Keratinocyte (primary cell): ENCODE results near the gene KIAA0825. TPM values are rescaled to one million over a fixed set of nuclear protein-coding genes. Genes with fewer than 3 reads are reported as not detected.

Source experiments
- DNase-seq: peaks from one replicate; pipeline ENCODE4 v3.0.0-alpha.2; 2011; ENCODE audit warnings: low read depth, missing footprints, low spot score
- FAIRE-seq: peaks from 2 replicates; lab custom pipeline; 2011; peaks lifted over from hg19 to GRCh38; lab: Jason Lieb, UNC
- H2AFZ ChIP-seq: 2 replicates; pipeline ENCODE4 v1.6.0; 2012; ENCODE audit warnings: low read length, control low read depth, inconsistent platforms; ENCODE audit not compliant: control insufficient read depth
- H3K27ac ChIP-seq: 2 replicates; pipeline ENCODE4 v1.5.1; 2011; ENCODE audit warnings: low read length; ENCODE audit not compliant: control insufficient read depth, insufficient read depth
- H3K27me3 ChIP-seq: 3 replicates; pipeline ENCODE4 v1.6.0; 2011; ENCODE audit warnings: low read length; ENCODE audit not compliant: control insufficient read depth, insufficient read depth; ENCODE audit errors: extremely low read depth
- H3K36me3 ChIP-seq, 2 experiments: 2 replicates in 1 of 2; 3 replicates in 1 of 2; pipeline ENCODE4 v1.5.1; 2011; ENCODE audit warnings: low read length in 2 of 2, mild to moderate bottlenecking in 1 of 2; ENCODE audit not compliant: control insufficient read depth in 2 of 2, insufficient read depth in 2 of 2; ENCODE audit errors: extremely low read depth in 1 of 2
- H3K4me1 ChIP-seq: 3 replicates; pipeline ENCODE4 v1.5.1; 2011; ENCODE audit warnings: low read length; ENCODE audit not compliant: control insufficient read depth, insufficient read depth; ENCODE audit errors: extremely low read depth
- H3K4me2 ChIP-seq: 3 replicates; pipeline ENCODE4 v1.6.0; 2011; ENCODE audit warnings: low read depth, low read length; ENCODE audit not compliant: control insufficient read depth, insufficient read depth; ENCODE audit errors: extremely low read depth
- H3K4me3 ChIP-seq, 3 experiments: fragments of 200-600 bp in 1 of 3; sonication (generic) in 1 of 3; 2 replicates in 2 of 3; 3 replicates in 1 of 3; pipeline ENCODE4 v1.5.1; 2011 to 2016; ENCODE audit warnings: low read length in 3 of 3, mild to moderate bottlenecking in 3 of 3, control low read depth in 2 of 3, inconsistent platforms in 1 of 3, low read depth in 1 of 3, mixed read lengths in 1 of 3, mixed run types in 1 of 3, moderate library complexity in 1 of 3; ENCODE audit not compliant: control insufficient read depth in 2 of 3, insufficient read depth in 2 of 3; ENCODE audit errors: extremely low read depth in 1 of 3
- H3K79me2 ChIP-seq: 2 replicates; pipeline ENCODE4 v1.6.0; 2012; ENCODE audit warnings: low read length; ENCODE audit not compliant: control insufficient read depth, insufficient read depth
- H3K9ac ChIP-seq: 3 replicates; pipeline ENCODE4 v1.6.0; 2011; ENCODE audit warnings: low read length; ENCODE audit not compliant: control insufficient read depth, insufficient read depth; ENCODE audit errors: extremely low read depth
- H3K9me1 ChIP-seq: 3 replicates; pipeline ENCODE4 v1.6.0; 2011; ENCODE audit warnings: low read length; ENCODE audit not compliant: control insufficient read depth, insufficient read depth; ENCODE audit errors: extremely low read depth
- H3K9me3 ChIP-seq: 2 replicates; pipeline ENCODE4 v1.5.1; 2012; ENCODE audit warnings: low read depth, low read length; ENCODE audit not compliant: control insufficient read depth
- H4K20me1 ChIP-seq: 3 replicates; pipeline ENCODE4 v1.6.0; 2011; ENCODE audit warnings: low read length; ENCODE audit not compliant: control insufficient read depth, insufficient read depth; ENCODE audit errors: extremely low read depth
- CTCF ChIP-seq, 3 experiments: IDR thresholded peaks in 1 of 3; conservative IDR thresholded peaks in 1 of 3; optimal IDR thresholded peaks in 1 of 3; 2 replicates in 2 of 3; 3 replicates in 1 of 3; pipeline versions ENCODE3 to v1.5.1; 2011; ENCODE audit warnings: low read length in 3 of 3, mild to moderate bottlenecking in 3 of 3, moderate library complexity in 2 of 3, control low read depth in 1 of 3, inconsistent platforms in 1 of 3; ENCODE audit not compliant: insufficient read depth in 2 of 3; ENCODE audit errors: extremely low read depth in 1 of 3
- EZH2 ChIP-seq: IDR thresholded peaks from one replicate; pipeline ENCODE4 v1.6.1; 2012; ENCODE audit warnings: inconsistent platforms, mild to moderate bottlenecking, low read length, moderate library complexity
- dilution Hi-C: fragments of 300-500 bp; cut with MboI; formaldehyde crosslinking; loops from one replicate; pipeline ENCODE4 v1.7.0; 2020; ENCODE audit warnings: low sequenced_read_pairs; ENCODE audit not compliant: extremely low pct_ligation_motif_present
- polyA plus RNA-seq, 5 experiments: library from polyadenylated mRNA; depleted of rRNA in 3 of 5; stranded (reverse) in 3 of 5; stranded (forward) in 1 of 5; unstranded in 1 of 5; fragments of >200 nt; gene quantifications; 1 replicate in 1 of 5; 2 replicates in 3 of 5; 3 replicates in 1 of 5; pipeline versions ENCODE4 v1.2.1 to v1.2.3, GENCODE V29; 2011 to 2012; ENCODE audit warnings: missing spikeins in 2 of 5, low read depth in 1 of 5, low replicate concordance in 1 of 5

Gene KIAA0825
- polyA plus RNA-seq, 1 donor (not counting 4 experiments of a cell fraction or from before 2014, with no cell fraction given): 1.2 TPM

- Histone ChIP-seq H3K9ac (no peak overlapping the region), H3K27me3 (no peaks in the 10 kb centered on the region), H2AFZ (no peak overlapping the region), H3K4me1 (no peaks in the 10 kb centered on the region), H4K20me1 (no peaks in the 10 kb centered on the region), H3K27ac (no peak overlapping the region), H3K4me2 (no peak overlapping the region), H3K4me3 (no peak overlapping the region), H3K9me3 (no peaks in the 10 kb centered on the region), H3K79me2 (no peaks in the 10 kb centered on the region), H3K36me3 (no peaks in the 10 kb centered on the region), H3K9me1 (no peaks in the 10 kb centered on the region)
- DNase-seq: no peak
- FAIRE-seq: no peak
- TF ChIP-seq EZH2 (no peak), CTCF (optimal IDR thresholded peaks at IDR 0.05 in 1 of 3, IDR thresholded peaks at IDR 0.05 in 1 of 3, conservative IDR thresholded peaks at IDR 0.05 in 1 of 3; ENCODE audit: extremely low read depth in 1 of 3, insufficient read depth in 2 of 3, low read length in 3 of 3) (no peak)
- dilution Hi-C loops: no loop called here
Observed at GRCh38 chr5:94263068-94263467, 355.3 kb downstream of the KIAA0825 start.

DNA sequence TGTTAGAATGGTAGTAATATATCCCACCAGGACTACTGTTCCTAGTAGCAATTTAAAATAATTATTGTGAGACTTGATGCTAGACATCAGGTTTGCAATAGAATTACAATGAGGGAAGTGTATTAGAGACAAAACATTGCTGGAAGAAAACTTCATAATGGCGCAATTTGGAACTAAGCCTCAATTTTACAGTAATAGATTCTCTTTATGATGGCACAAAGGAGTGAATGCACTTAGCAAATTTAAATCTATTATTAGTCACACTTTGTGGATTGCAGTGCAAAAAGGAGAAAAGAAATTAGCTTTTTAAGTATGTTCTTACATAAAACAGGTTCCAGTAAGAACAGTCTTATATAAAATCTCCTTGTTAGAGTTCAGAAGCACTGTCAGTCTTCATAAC, 358.3 kb downstream of the KIAA0825 start:
- FAIRE-seq: no peak

More for the DNA sequence above, 358.3 kb downstream of the KIAA0825 start:
- H3K4me1 ChIP-seq: no peaks in the 10 kb centered on the region
- dilution Hi-C loops: no loop called here
- no peak overlapping the region for H3K4me3 ChIP-seq
- no peak for DNase-seq
- H3K9ac ChIP-seq: no peak overlapping the region
- H3K27me3 ChIP-seq: no peaks in the 10 kb centered on the region
- no peak overlapping the region for H3K4me2 ChIP-seq
- TF ChIP-seq EZH2 (no peak), CTCF (optimal IDR thresholded peaks at IDR 0.05 in 1 of 3, IDR thresholded peaks at IDR 0.05 in 1 of 3, conservative IDR thresholded peaks at IDR 0.05 in 1 of 3; ENCODE audit: extremely low read depth in 1 of 3, insufficient read depth in 2 of 3, low read length in 3 of 3) (no peak)
- no peaks in the 10 kb centered on the region for H3K36me3 ChIP-seq
- no peaks in the 10 kb centered on the region for H3K79me2 ChIP-seq
- no peaks in the 10 kb centered on the region for H3K9me3 ChIP-seq
- H2AFZ ChIP-seq: no peak overlapping the region
- H3K9me1 ChIP-seq: no peaks in the 10 kb centered on the region
- no peak overlapping the region for H3K27ac ChIP-seq
- no peaks in the 10 kb centered on the region for H4K20me1 ChIP-seq
